HG03064 (cell line): ENCODE data around the gene SRSF4.
A peak's percentile ranks its signal among the peaks of the same experiment; 100 is the strongest.
"Not testable (repeated sequence)": the region's sequence is repeated elsewhere in the genome, so short reads cannot be mapped to it uniquely, and the experiment has no call there.

Experiments used
- ATAC-seq: cut with Tn5 transposase; IDR thresholded peaks from one replicate; pipeline ENCODE4 v1.9.1; 2021; ENCODE audit warnings: low read depth; ENCODE audit not compliant: unreplicated experiment

Gene SRSF4

GRCh38 chr1:29181413-29182225, at the start of gene SRSF4:
SRSF4 (minus strand) TSS chr1:29181900; CDS start chr1:29181752, 148 bp downstream.
- peak; percentile 84 for ATAC-seq

- ATAC-seq = peak; percentile 83
Observed at GRCh38 chr1:29230553-29231378, 49.1 kb upstream of the SRSF4 start, which contains the start of gene MECR. MECR (minus strand) TSS chr1:29230934; CDS start chr1:29230906, 28 bp downstream.

- no peak for ATAC-seq
Observed at GRCh38 chr1:29230204-29230552, 48.5 kb upstream of the SRSF4 start.

GRCh38 chr1:29227511-29227910, 45.8 kb upstream of the SRSF4 start:
- no peak for ATAC-seq

- ATAC-seq = no peak
Observed at GRCh38 chr1:29225361-29225760, 43.7 kb upstream of the SRSF4 start.

GRCh38 chr1:29224356-29224837, 42.7 kb upstream of the SRSF4 start:
- ATAC-seq = no peak

GRCh38 chr1:29223521-29223920, 41.8 kb upstream of the SRSF4 start:
- no peak for ATAC-seq

- no peak for ATAC-seq
Observed at GRCh38 chr1:29222686-29223085, 41.0 kb upstream of the SRSF4 start.

- not testable (repeated sequence) for ATAC-seq
Observed at GRCh38 chr1:29222260-29222659, 40.6 kb upstream of the SRSF4 start.

- ATAC-seq = no peak
Observed at GRCh38 chr1:29221296-29221695, 39.6 kb upstream of the SRSF4 start.

GRCh38 chr1:29218223-29218622, 36.5 kb upstream of the SRSF4 start:
- no peak for ATAC-seq

GRCh38 chr1:29217633-29218032, 35.9 kb upstream of the SRSF4 start:
- ATAC-seq = no peak

- no peak for ATAC-seq
Observed at GRCh38 chr1:29213055-29213454, 31.4 kb upstream of the SRSF4 start.

GRCh38 chr1:29211086-29212030, 29.7 kb upstream of the SRSF4 start:
- no peak for ATAC-seq

GRCh38 chr1:29210278-29211085, 28.8 kb upstream of the SRSF4 start:
- no peak for ATAC-seq

GRCh38 chr1:29209173-29209572, 27.5 kb upstream of the SRSF4 start:
- no peak for ATAC-seq

- no peak for ATAC-seq
Observed at GRCh38 chr1:29208442-29208841, 26.7 kb upstream of the SRSF4 start.

GRCh38 chr1:29202584-29203340, 21.1 kb upstream of the SRSF4 start:
- ATAC-seq = peak; percentile 69

GRCh38 chr1:29202053-29202452, 20.4 kb upstream of the SRSF4 start:
- no peak for ATAC-seq
